Measurements from ENCODE around the gene COX4I2. TPM values are rescaled to one million over a fixed set of nuclear protein-coding genes. Genes with fewer than 3 reads are reported as not detected.

COX4I2 gene
- polyA plus RNA-seq, 1 donor from 2014 or later, result not detected

DNA sequence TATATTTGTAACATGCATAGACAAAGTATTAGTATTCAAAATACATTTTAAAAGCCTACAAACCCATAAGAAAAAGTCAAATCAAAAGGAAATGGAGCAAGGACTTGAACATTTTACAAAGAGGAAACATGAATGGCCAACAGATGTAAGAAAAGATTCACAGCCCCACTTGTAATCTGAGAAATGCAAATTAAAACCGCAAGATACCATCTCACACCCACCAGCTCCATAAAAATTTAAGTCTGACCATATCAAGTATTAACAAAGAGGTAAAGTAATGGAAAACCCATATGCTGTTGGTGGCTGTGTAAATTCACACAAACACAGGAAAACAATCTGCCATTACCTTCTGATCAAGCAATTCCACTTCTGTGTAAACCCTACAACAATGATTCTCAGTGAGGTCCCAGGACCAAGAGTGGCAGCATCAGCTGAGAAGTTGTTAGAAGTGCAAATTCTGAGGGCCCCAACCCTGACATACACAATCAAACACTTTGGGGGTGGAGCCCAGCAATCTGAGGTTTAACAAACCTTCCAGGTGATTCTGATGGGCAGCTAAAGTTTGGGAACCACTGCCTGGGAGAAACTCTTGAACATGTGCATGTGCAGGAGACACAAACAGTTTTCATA lies 54.0 kb downstream of the COX4I2 start:
- H3K4me2 ChIP-seq (ENCODE audit: low read length), result no peak overlapping the region
- H3K27ac ChIP-seq (ENCODE audit: low read length), result no peak overlapping the region
- H2AFZ ChIP-seq (ENCODE audit: low read depth, low read length), result no peak overlapping the region
- no peak overlapping the region for H3K4me3 ChIP-seq (ENCODE audit: low read length)
- no peaks in the 10 kb centered on the region for H3K9me3 ChIP-seq (ENCODE audit: low read length)
- no peaks in the 10 kb centered on the region for H3K27me3 ChIP-seq (ENCODE audit: insufficient read depth, low read depth, low read length)
- no peaks in the 10 kb centered on the region for H4K20me1 ChIP-seq (ENCODE audit: insufficient read depth)
- H3F3A ChIP-seq (ENCODE audit: insufficient read depth, low read length, poor library complexity, severe bottlenecking), result no peaks in the 10 kb centered on the region
- H3K9ac ChIP-seq (ENCODE audit: low read length), result no peak overlapping the region
- peaks cover 29% of the 10 kb centered on the region for H3K79me2 ChIP-seq (replicated peaks; ENCODE audit: insufficient read depth, low read length)
- no peaks in the 10 kb centered on the region for H3K9me2 ChIP-seq (ENCODE audit: insufficient read depth, low read length)
- no peak for TF ChIP-seq POLR2AphosphoS5 (IDR thresholded peaks at IDR 0.05)
- TF ChIP-seq, protein P1, sequence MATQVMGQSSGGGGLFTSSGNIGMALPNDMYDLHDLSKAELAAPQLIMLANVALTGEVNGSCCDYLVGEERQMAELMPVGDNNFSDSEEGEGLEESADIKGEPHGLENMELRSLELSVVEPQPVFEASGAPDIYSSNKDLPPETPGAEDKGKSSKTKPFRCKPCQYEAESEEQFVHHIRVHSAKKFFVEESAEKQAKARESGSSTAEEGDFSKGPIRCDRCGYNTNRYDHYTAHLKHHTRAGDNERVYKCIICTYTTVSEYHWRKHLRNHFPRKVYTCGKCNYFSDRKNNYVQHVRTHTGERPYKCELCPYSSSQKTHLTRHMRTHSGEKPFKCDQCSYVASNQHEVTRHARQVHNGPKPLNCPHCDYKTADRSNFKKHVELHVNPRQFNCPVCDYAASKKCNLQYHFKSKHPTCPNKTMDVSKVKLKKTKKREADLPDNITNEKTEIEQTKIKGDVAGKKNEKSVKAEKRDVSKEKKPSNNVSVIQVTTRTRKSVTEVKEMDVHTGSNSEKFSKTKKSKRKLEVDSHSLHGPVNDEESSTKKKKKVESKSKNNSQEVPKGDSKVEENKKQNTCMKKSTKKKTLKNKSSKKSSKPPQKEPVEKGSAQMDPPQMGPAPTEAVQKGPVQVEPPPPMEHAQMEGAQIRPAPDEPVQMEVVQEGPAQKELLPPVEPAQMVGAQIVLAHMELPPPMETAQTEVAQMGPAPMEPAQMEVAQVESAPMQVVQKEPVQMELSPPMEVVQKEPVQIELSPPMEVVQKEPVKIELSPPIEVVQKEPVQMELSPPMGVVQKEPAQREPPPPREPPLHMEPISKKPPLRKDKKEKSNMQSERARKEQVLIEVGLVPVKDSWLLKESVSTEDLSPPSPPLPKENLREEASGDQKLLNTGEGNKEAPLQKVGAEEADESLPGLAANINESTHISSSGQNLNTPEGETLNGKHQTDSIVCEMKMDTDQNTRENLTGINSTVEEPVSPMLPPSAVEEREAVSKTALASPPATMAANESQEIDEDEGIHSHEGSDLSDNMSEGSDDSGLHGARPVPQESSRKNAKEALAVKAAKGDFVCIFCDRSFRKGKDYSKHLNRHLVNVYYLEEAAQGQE (IDR thresholded peaks at IDR 0.05; ENCODE audit: borderline replicate concordance), result no peak
- no peak for TF ChIP-seq EP300 (conservative IDR thresholded peaks at IDR 0.05; ENCODE audit: poor library complexity, severe bottlenecking)
- TF ChIP-seq, protein P2, sequence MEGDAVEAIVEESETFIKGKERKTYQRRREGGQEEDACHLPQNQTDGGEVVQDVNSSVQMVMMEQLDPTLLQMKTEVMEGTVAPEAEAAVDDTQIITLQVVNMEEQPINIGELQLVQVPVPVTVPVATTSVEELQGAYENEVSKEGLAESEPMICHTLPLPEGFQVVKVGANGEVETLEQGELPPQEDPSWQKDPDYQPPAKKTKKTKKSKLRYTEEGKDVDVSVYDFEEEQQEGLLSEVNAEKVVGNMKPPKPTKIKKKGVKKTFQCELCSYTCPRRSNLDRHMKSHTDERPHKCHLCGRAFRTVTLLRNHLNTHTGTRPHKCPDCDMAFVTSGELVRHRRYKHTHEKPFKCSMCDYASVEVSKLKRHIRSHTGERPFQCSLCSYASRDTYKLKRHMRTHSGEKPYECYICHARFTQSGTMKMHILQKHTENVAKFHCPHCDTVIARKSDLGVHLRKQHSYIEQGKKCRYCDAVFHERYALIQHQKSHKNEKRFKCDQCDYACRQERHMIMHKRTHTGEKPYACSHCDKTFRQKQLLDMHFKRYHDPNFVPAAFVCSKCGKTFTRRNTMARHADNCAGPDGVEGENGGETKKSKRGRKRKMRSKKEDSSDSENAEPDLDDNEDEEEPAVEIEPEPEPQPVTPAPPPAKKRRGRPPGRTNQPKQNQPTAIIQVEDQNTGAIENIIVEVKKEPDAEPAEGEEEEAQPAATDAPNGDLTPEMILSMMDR (IDR thresholded peaks at IDR 0.05; ENCODE audit: poor library complexity, severe bottlenecking), result no peak
- no peak for TF ChIP-seq MXI1 (conservative IDR thresholded peaks at IDR 0.05; ENCODE audit: poor library complexity, severe bottlenecking)
- no peak for TF ChIP-seq TAF1 (IDR thresholded peaks at IDR 0.05; ENCODE audit: low read depth)
- no peak for TF ChIP-seq RAD21 (conservative IDR thresholded peaks at IDR 0.05)
- no peak for TF ChIP-seq EZH2 (IDR thresholded peaks at IDR 0.05; ENCODE audit: borderline replicate concordance, insufficient read depth, low read length, poor library complexity, severe bottlenecking)
- TF ChIP-seq SMC3 (conservative IDR thresholded peaks at IDR 0.05; ENCODE audit: poor library complexity), result no peak
- H3K36me3 ChIP-seq (ENCODE audit: insufficient read depth, low read length), result peaks cover 16% of the 10 kb centered on the region

DNA sequence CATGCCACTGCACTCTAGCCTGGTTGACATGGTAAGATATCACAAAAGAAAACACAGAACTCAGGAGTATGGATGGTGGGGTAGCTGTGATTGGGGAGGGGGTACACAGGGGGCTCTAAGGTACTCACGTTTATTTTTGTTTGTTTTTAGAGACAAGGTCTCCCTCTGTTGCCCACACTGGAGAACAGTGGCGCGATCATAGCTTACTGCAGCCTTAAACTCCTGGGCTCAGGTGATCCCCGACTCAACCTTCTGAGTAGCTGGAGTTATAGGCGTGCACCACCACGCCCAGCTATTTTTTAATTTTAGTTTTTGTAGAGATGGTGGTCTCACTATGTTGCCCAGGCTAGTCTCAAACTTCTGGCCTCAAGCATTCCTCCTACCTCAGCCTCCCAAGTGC lies 55.7 kb downstream of the COX4I2 start:
- no peak overlapping the region for H3K9ac ChIP-seq (ENCODE audit: low read length)

More for the DNA sequence above, 55.7 kb downstream of the COX4I2 start:
- Histone ChIP-seq H3K79me2 (replicated peaks; ENCODE audit: insufficient read depth, low read length) (peaks cover 23% of the 10 kb centered on the region), H3F3A (ENCODE audit: insufficient read depth, low read length, poor library complexity, severe bottlenecking) (no peaks in the 10 kb centered on the region), H3K27ac (ENCODE audit: low read length) (no peak overlapping the region), H3K9me3 (ENCODE audit: low read length) (no peaks in the 10 kb centered on the region), H4K20me1 (ENCODE audit: insufficient read depth) (no peaks in the 10 kb centered on the region), H3K4me2 (ENCODE audit: low read length) (no peak overlapping the region), H3K9me2 (ENCODE audit: insufficient read depth, low read length) (no peaks in the 10 kb centered on the region), H3K4me3 (ENCODE audit: low read length) (no peak overlapping the region), H3K36me3 (ENCODE audit: insufficient read depth, low read length) (peaks cover 11% of the 10 kb centered on the region), H2AFZ (ENCODE audit: low read depth, low read length) (no peak overlapping the region), H3K27me3 (ENCODE audit: insufficient read depth, low read depth, low read length) (no peaks in the 10 kb centered on the region)
- TF ChIP-seq, protein P1 (IDR thresholded peaks at IDR 0.05; ENCODE audit: borderline replicate concordance), result no peak
- no peak for TF ChIP-seq EZH2 (IDR thresholded peaks at IDR 0.05; ENCODE audit: borderline replicate concordance, insufficient read depth, low read length, poor library complexity, severe bottlenecking)
- TF ChIP-seq MXI1 (conservative IDR thresholded peaks at IDR 0.05; ENCODE audit: poor library complexity, severe bottlenecking), result no peak
- TF ChIP-seq, protein P2 (IDR thresholded peaks at IDR 0.05; ENCODE audit: poor library complexity, severe bottlenecking), result no peak
- TF ChIP-seq EP300 (conservative IDR thresholded peaks at IDR 0.05; ENCODE audit: poor library complexity, severe bottlenecking), result no peak
- no peak for TF ChIP-seq RAD21 (conservative IDR thresholded peaks at IDR 0.05)

Measured in neural cell (in vitro differentiated cells).